GM18499 (cell line): Measurements from ENCODE around the gene SNRNP25.
"Not testable (repeated sequence)": the region's sequence is repeated elsewhere in the genome, so short reads cannot be mapped to it uniquely, and the experiment has no call there.

Experiments used
- ATAC-seq: cut with Tn5 transposase; IDR thresholded peaks from one replicate; pipeline ENCODE4 v1.9.1; 2021; ENCODE audit warnings: moderate number of reproducible peaks; ENCODE audit not compliant: insufficient read depth, unreplicated experiment

The SNRNP25 gene

GRCh38 chr16:41439-42068 is 12.1 kb upstream of the SNRNP25 start:
- no peak for ATAC-seq

DNA sequence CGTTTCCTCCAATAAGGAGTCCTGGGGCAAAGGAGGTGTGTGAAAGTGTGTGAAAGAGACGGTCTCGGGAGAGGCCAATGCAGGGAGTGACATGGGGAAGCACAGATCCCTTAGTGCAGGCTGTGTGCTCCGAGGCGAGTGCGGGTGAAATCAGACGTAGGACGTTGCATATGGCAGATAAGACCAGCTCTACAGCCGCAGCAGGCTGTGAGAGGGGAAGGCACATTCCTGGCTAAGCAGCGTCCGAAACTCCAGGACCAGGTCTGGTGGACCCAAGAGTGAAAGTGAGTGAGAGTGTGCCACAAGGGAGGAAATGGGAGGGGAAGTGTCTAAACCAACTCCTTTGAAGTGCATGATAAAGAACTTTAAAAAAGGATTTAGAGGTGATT is 11.6 kb upstream of the SNRNP25 start:
- no peak for ATAC-seq

DNA sequence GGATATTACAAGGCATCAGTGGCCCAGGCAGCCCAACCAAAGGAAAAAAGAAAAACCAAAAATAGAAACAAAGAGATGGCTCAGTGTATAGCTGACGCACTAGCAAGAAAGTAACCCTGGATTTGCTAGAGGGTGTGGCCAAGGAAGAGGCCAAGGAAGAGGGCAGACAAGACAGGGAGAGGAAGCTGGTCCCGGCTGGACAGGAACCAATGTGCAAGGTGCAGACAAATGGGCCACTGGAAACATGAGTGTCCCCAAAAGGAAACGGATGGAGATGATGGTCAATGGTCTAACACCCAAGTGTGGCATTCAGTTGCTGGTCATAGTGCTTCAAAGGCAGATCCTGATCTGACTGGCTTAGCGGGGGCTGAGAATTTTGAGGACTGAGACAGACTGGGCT is 10.9 kb upstream of the SNRNP25 start:
- ATAC-seq = no peak

DNA sequence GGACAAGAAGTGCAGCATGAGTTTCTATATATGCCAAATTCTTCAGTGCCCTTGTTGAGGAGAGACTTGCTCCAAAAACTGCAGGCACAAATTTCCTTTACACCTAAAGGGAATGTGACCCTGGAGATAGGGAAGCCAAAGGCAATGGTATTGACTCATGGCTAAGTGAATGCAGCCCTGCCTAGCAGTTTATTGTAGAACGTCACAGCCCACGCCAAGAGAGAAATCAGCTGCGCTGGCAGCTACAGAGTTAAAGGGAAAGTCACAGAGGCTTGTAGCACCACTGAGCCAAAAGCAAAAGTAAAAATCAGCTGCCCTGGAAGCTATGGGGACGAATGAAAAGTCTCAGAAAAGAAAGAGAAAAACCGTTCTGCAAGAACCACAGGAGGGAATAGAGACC is 10.3 kb upstream of the SNRNP25 start:
- no peak for ATAC-seq

DNA sequence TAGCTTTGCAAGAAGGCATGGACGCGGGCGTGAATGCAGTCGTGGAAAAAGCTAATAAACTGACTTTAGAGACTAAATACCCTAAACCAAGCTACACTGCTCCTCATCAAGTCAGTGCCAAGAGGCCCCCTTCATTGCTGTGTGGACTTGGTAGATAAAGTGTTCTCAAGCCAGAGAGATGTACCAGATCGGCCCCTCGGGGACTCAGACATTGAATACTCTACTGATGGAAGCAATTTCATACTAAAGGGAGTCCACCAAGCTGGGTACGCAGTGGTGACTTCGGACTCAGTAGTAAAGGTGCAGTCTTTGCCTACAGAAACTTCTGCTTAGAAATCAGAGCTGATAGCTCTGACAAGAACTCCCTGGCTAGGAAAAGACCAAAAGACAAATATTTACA is 9.0 kb upstream of the SNRNP25 start:
- no peak for ATAC-seq

DNA sequence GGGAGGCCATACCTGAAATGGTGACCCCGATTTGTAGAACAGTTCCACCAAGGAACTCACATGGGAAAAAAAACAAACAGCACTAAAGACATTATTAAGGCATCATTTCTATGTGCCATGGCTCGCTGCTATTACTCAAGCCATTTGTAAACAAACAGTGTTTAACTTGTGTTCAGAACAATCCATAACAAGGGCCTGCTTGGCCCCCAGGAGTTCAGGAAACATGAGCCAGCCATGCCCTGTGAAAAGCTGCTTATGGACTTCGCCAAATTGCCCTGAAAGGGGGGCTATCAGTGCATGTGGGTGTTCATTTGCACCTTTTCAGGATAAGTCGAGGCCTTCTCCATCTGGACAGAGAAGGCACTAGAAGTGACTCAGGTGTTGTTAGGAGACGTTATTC is 8.2 kb upstream of the SNRNP25 start:
- no peak for ATAC-seq

GRCh38 chr16:46510-46909 is 7.1 kb upstream of the SNRNP25 start:
- not testable (repeated sequence) for ATAC-seq

GRCh38 chr16:47234-47633 is 6.4 kb upstream of the SNRNP25 start:
- ATAC-seq = no peak

- ATAC-seq = no peak
Measured at GRCh38 chr16:50769-51591, 2.6 kb upstream of the SNRNP25 start.

GRCh38 chr16:54237-54581 is 581 bp downstream of the SNRNP25 start:
- no peak for ATAC-seq

- no peak for ATAC-seq
Measured at GRCh38 chr16:55571-56136, 2.0 kb downstream of the SNRNP25 start.

DNA sequence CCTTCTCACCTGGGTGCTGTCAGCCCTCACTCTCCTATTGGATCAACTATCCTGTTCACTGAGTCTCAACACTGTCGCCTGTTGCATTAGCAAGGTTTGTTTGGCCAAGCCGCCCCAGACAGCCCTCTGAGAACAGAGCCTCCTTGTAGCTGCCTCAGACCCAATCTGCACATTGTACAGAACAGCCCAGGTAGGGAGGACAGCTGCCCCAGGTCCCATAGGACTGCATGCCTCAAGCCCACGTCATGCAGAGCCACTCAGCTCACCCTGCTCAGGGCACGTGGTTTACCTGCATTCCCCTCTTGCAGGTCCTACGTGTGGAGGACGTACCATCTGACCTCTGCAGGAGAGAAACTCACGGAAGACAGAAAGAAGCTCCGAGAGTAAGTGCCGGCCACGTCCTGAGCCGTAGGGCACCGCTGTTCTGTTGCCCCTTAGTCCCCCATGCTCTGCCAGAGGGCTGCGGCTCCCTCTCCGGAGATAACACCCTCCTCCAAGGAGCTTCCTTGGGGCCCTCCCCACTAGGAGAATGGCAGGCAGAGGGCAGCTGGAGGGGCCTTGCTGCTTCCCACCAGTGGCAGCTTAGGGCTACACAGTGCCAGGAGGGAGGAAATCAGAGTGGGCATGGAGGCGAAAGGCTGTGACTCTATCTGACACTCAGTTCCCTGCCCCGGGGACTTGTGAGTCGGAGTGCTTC is 2.8 kb downstream of the SNRNP25 start:
- no peak for ATAC-seq

GRCh38 chr16:57711-58110 is 4.1 kb downstream of the SNRNP25 start:
- no peak for ATAC-seq

DNA sequence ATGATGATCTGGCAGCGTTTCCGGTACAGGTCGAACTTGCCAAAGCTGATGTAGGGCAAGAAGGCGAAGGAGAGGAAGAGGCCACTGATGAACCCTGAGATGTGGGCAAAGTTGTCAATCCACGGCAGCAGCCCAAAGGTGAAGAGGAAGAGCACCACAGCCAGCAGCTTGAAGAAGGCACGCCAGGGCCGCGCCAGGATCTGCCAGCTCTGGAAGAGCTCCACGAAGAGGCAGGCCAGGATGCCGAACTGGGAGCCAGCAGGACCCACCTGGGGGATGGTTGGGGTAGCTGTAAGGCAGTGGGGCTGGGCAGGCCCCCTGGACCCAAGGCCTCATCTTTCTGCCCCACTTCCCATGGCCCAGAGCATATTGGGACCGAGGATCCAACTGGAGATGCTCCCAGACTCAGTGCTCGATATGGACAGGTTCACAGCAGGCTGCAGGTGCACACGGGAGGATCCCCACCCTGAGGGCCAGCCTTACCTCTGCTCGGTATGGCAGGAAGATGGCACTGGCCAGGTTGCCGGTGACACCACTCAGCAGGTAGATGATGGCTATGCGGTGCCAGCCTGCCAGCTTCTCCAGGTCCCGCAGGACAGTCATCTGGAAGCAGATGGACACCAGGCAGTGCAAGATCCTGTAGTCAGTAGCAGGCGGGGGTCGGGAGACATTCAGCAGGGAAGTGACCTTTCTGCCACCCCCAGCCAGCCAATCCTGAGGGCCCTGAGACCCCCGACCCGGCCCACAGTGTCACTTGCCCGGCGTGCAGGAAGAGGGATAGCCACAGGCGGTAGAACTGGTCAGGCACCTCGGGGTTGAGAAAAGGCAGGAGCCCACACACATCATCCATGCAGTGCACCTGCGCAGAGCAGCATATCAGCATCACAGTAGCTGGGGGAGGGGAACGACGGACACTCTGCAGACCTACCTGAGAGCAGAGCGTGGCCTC is 5.1 kb downstream of the SNRNP25 start:
- ATAC-seq = no peak

GRCh38 chr16:59440-60059 is 5.9 kb downstream of the SNRNP25 start:
- no peak for ATAC-seq

- no peak for ATAC-seq
Measured at GRCh38 chr16:60166-60565, 6.5 kb downstream of the SNRNP25 start.

DNA sequence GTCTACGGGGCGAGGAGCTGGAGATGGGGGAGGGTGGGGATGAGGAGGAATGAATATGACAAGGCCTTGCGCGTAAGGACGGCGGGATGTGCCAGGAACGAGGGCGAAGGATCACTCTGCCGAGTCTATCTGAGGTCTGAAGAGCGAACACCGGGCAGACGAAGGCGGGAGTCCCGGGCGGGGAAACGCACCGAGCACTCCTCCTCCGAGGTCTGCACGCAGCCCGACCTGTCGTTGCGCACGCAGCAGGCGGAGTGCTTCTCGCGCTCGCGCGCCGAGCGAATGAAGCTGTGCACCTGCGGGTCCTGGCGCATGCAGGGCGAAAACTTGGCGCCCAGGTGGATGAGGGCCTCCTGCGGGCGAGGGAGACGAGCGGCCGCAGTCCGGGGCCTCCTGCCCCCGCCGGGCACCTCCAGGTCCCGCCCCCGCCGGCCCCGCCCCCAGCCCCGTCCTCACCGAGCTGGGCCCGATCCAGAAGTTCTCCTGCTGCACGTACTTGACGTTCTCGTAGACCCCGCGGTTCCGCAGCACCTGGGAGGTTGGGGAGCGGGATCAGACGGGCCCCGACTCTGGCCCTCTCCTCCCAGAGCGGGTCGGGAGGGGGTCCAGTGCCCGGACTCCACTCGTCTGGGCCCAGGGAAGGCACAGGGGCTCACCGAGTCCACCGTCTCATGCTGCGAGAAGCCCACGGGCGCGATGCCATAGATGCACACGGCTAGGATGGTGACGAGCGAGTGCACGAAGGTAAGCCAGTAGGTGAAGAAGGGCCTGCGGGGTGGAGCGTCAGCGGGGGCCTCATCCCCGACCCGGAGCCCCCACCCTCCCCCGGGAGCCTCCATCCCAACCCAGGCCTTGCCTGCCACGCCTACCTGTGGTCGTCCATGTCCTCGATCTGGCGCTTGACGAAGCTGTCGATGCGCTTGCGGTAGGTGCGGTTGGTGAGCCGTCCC is 7.6 kb downstream of the SNRNP25 start:
- ATAC-seq = no peak

- ATAC-seq = no peak
Measured at GRCh38 chr16:61879-62281, 8.3 kb downstream of the SNRNP25 start.
